Mesendoderm (in vitro differentiated cells): ENCODE data around the gene FNBP1.

Experiments used
- DNase-seq: peaks from one replicate; pipeline ENCODE4 v3.0.0; 2013
- H2AK5ac ChIP-seq: 2 replicates; pipeline ENCODE4 v1.6.1; 2013; ENCODE audit warnings: low read length, inconsistent platforms
- H2BK120ac ChIP-seq: 2 replicates; pipeline ENCODE4 v1.6.1; 2013; ENCODE audit warnings: low read depth, mild to moderate bottlenecking, low read length, moderate library complexity, mixed read lengths
- H2BK15ac ChIP-seq: replicated peaks from 2 replicates; pipeline ENCODE4 v1.6.1; 2013; ENCODE audit warnings: low read depth, mild to moderate bottlenecking, moderate library complexity
- H2BK5ac ChIP-seq: 2 replicates; pipeline ENCODE4 v1.6.1; 2013; ENCODE audit warnings: low read length, inconsistent platforms
- H3K18ac ChIP-seq: 2 replicates; pipeline ENCODE4 v1.6.1; 2013; ENCODE audit warnings: mild to moderate bottlenecking, low read length, mixed read lengths
- H3K23ac ChIP-seq: one replicate; pipeline ENCODE4 v1.6.1; 2013; ENCODE audit warnings: low read length
- H3K27ac ChIP-seq: 2 replicates; pipeline ENCODE4 v1.5.1; 2013; ENCODE audit warnings: low read depth, mild to moderate bottlenecking, inconsistent platforms, low read length, moderate library complexity
- H3K27me3 ChIP-seq: 2 replicates; pipeline ENCODE4 v1.6.1; 2013; ENCODE audit warnings: low read length, control low read depth, mild to moderate bottlenecking, inconsistent platforms; ENCODE audit not compliant: insufficient read depth, poor library complexity
- H3K36me3 ChIP-seq: 2 replicates; pipeline ENCODE4 v1.6.1; 2013; ENCODE audit warnings: low read length, inconsistent platforms; ENCODE audit not compliant: control insufficient read depth, insufficient read depth
- H3K4ac ChIP-seq: one replicate; pipeline ENCODE4 v1.6.1; 2013; ENCODE audit warnings: low read depth, mild to moderate bottlenecking, low read length, moderate library complexity
- H3K4me1 ChIP-seq: 2 replicates; pipeline ENCODE4 v1.6.1; 2013; ENCODE audit warnings: low read depth, low read length, inconsistent platforms; ENCODE audit not compliant: control insufficient read depth
- H3K4me2 ChIP-seq: 2 replicates; pipeline ENCODE4 v1.6.1; 2013; ENCODE audit warnings: low read length
- H3K4me3 ChIP-seq: 2 replicates; pipeline ENCODE4 v1.5.1; 2013; ENCODE audit warnings: mild to moderate bottlenecking, low read length
- H3K56ac ChIP-seq: one replicate; pipeline ENCODE4 v1.6.1; 2013; ENCODE audit warnings: low read length
- H3K79me1 ChIP-seq: 2 replicates; pipeline ENCODE4 v1.6.1; 2013; ENCODE audit warnings: low read length, inconsistent platforms
- H3K79me2 ChIP-seq: 2 replicates; pipeline ENCODE4 v1.6.1; 2013; ENCODE audit warnings: mild to moderate bottlenecking, low read length; ENCODE audit not compliant: control insufficient read depth, insufficient read depth
- H3K9ac ChIP-seq: 2 replicates; pipeline ENCODE4 v1.6.1; 2013; ENCODE audit warnings: low read length, inconsistent platforms
- H4K5ac ChIP-seq: one replicate; pipeline ENCODE4 v1.6.1; 2013; ENCODE audit warnings: low read length
- H4K8ac ChIP-seq: one replicate; pipeline ENCODE4 v1.6.1; 2013; ENCODE audit warnings: low read depth, mild to moderate bottlenecking, control low read depth, low read length, moderate library complexity
- WGBS: extraction: QIAGEN DNeasy Blood & Tissue Kit; methylation state at CpG from one replicate; pipeline ENCODE4 v1.1.7; 2013; ENCODE audit warnings: low lambda C conversion rate, missing lambda C conversion rate; ENCODE audit not compliant: insufficient coverage; ENCODE audit errors: extremely low coverage; 5-methylcytosine and 5-hydroxymethylcytosine counted together

Gene FNBP1

GRCh38 chr9:129933185-129934040 lies 109.6 kb downstream of the FNBP1 start:
- no peak overlapping the region for H4K5ac ChIP-seq
- H2AK5ac ChIP-seq = no peak overlapping the region
- no CpG with 5 or more reads among the region's 8 CpGs for WGBS
- no peaks in the 10 kb centered on the region for H3K36me3 ChIP-seq
- no peak overlapping the region for H3K4me3 ChIP-seq
- no peaks in the 10 kb centered on the region for H3K79me2 ChIP-seq
- H3K23ac ChIP-seq = no peak overlapping the region
- no peak overlapping the region for H3K9ac ChIP-seq
- H3K27ac ChIP-seq = no peak overlapping the region
- peaks cover 9% of the 10 kb centered on the region for H3K4me1 ChIP-seq
- DNase-seq = no peak
- H4K8ac ChIP-seq = no peak overlapping the region
- H2BK15ac ChIP-seq = no peak overlapping the region
- no peak overlapping the region for H3K18ac ChIP-seq
- H3K79me1 ChIP-seq = no peaks in the 10 kb centered on the region
- no peak overlapping the region for H3K56ac ChIP-seq
- H3K4me2 ChIP-seq = no peak overlapping the region
- no peak overlapping the region for H2BK5ac ChIP-seq
- H3K27me3 ChIP-seq = no peaks in the 10 kb centered on the region
- H2BK120ac ChIP-seq = no peak overlapping the region
- H3K4ac ChIP-seq = no peak overlapping the region

- H3K79me2 ChIP-seq = no peaks in the 10 kb centered on the region
- no peak overlapping the region for H2BK5ac ChIP-seq
- no peak overlapping the region for H3K23ac ChIP-seq
- no peak overlapping the region for H3K4me2 ChIP-seq
- peak; percentile 25 for DNase-seq
- peaks cover 9% of the 10 kb centered on the region for H3K4me1 ChIP-seq
- no peaks in the 10 kb centered on the region for H3K36me3 ChIP-seq
- peak overlapping the region; percentile 14 for H2BK120ac ChIP-seq
- no peak overlapping the region for H3K18ac ChIP-seq
- H2BK15ac ChIP-seq = no peak overlapping the region
- no peaks in the 10 kb centered on the region for H3K27me3 ChIP-seq
- no peak overlapping the region for H4K8ac ChIP-seq
- no peak overlapping the region for H3K4me3 ChIP-seq
- H3K9ac ChIP-seq = no peak overlapping the region
- H2AK5ac ChIP-seq = no peak overlapping the region
- H3K79me1 ChIP-seq = no peaks in the 10 kb centered on the region
- H4K5ac ChIP-seq = no peak overlapping the region
- WGBS = no CpG with 5 or more reads among the region's 8 CpGs
- H3K56ac ChIP-seq = peak overlapping the region; percentile 30
- H3K4ac ChIP-seq = no peak overlapping the region
- H3K27ac ChIP-seq = no peak overlapping the region
Observed at GRCh38 chr9:129932303-129933151, 110.5 kb downstream of the FNBP1 start.

- H2BK120ac ChIP-seq = no peak overlapping the region
- DNase-seq = peak; percentile 10
- H3K23ac ChIP-seq = no peak overlapping the region
- H3K4ac ChIP-seq = no peak overlapping the region
- H3K18ac ChIP-seq = no peak overlapping the region
- peaks cover 9% of the 10 kb centered on the region for H3K4me1 ChIP-seq
- H3K4me2 ChIP-seq = no peak overlapping the region
- H3K27me3 ChIP-seq = no peaks in the 10 kb centered on the region
- no CpG with 5 or more reads among the region's 2 CpGs for WGBS
- H4K5ac ChIP-seq = no peak overlapping the region
- H3K9ac ChIP-seq = no peak overlapping the region
- H3K4me3 ChIP-seq = no peak overlapping the region
- no peaks in the 10 kb centered on the region for H3K79me2 ChIP-seq
- H2BK5ac ChIP-seq = no peak overlapping the region
- no peak overlapping the region for H2BK15ac ChIP-seq
- H3K36me3 ChIP-seq = no peaks in the 10 kb centered on the region
- no peak overlapping the region for H2AK5ac ChIP-seq
- H3K56ac ChIP-seq = no peak overlapping the region
- no peak overlapping the region for H3K27ac ChIP-seq
- no peak overlapping the region for H4K8ac ChIP-seq
- H3K79me1 ChIP-seq = no peaks in the 10 kb centered on the region
Observed at GRCh38 chr9:129930743-129931142, 112.2 kb downstream of the FNBP1 start.

- H3K4me3 ChIP-seq = no peak overlapping the region
- no peaks in the 10 kb centered on the region for H3K27me3 ChIP-seq
- no peak overlapping the region for H4K5ac ChIP-seq
- peaks cover 9% of the 10 kb centered on the region for H3K4me1 ChIP-seq
- H3K36me3 ChIP-seq = no peaks in the 10 kb centered on the region
- no peak overlapping the region for H2BK5ac ChIP-seq
- H3K56ac ChIP-seq = no peak overlapping the region
- H3K27ac ChIP-seq = no peak overlapping the region
- H3K4me2 ChIP-seq = no peak overlapping the region
- no CpG with 5 or more reads among the region's 9 CpGs for WGBS
- H3K4ac ChIP-seq = no peak overlapping the region
- no peak overlapping the region for H3K18ac ChIP-seq
- no peak overlapping the region for H3K9ac ChIP-seq
- no peak overlapping the region for H2AK5ac ChIP-seq
- no peak overlapping the region for H3K23ac ChIP-seq
- H2BK120ac ChIP-seq = no peak overlapping the region
- H3K79me2 ChIP-seq = no peaks in the 10 kb centered on the region
- no peak for DNase-seq
- no peak overlapping the region for H2BK15ac ChIP-seq
- H3K79me1 ChIP-seq = no peaks in the 10 kb centered on the region
- H4K8ac ChIP-seq = no peak overlapping the region
Observed at GRCh38 chr9:129929496-129930125, 113.4 kb downstream of the FNBP1 start.

- H3K4me2 ChIP-seq = no peak overlapping the region
- no peak overlapping the region for H3K4me3 ChIP-seq
Observed at GRCh38 chr9:129923589-129923988, 119.4 kb downstream of the FNBP1 start.

More at GRCh38 chr9:129923589-129923988, 119.4 kb downstream of the FNBP1 start:
- H3K27ac ChIP-seq = no peak overlapping the region
- H3K4ac ChIP-seq = no peak overlapping the region
- WGBS = no CpG with 5 or more reads among the region's 6 CpGs
- no peaks in the 10 kb centered on the region for H3K27me3 ChIP-seq
- no peak overlapping the region for H2BK5ac ChIP-seq
- no peak overlapping the region for H4K8ac ChIP-seq
- no peak overlapping the region for H3K18ac ChIP-seq
- H3K79me1 ChIP-seq = no peaks in the 10 kb centered on the region
- H2AK5ac ChIP-seq = no peak overlapping the region
- no peak overlapping the region for H3K56ac ChIP-seq
- no peak overlapping the region for H2BK15ac ChIP-seq
- H3K79me2 ChIP-seq = no peaks in the 10 kb centered on the region
- no peak overlapping the region for H2BK120ac ChIP-seq
- H3K36me3 ChIP-seq = no peaks in the 10 kb centered on the region
- no peak overlapping the region for H3K23ac ChIP-seq
- DNase-seq = no peak
- no peak overlapping the region for H4K5ac ChIP-seq
- H3K4me1 ChIP-seq = no peaks in the 10 kb centered on the region
- H3K9ac ChIP-seq = no peak overlapping the region
